DND-41 (cell line): ENCODE results near the gene RAB3B.

Experiments
- EZH2 ChIP-seq: IDR thresholded peaks from 3 replicates; pipeline ENCODE4 v1.6.1; 2012; ENCODE audit warnings: borderline replicate concordance, low read depth, mild to moderate bottlenecking, moderate library complexity, low read length, inconsistent platforms; ENCODE audit not compliant: severe bottlenecking
- TF ChIP-seq, protein P1 (sequence below): IDR thresholded peaks from 2 replicates; pipeline ENCODE4 v1.5.1; 2012; ENCODE audit warnings: borderline replicate concordance, low read length, moderate library complexity, mild to moderate bottlenecking; ENCODE audit not compliant: poor library complexity, severe bottlenecking; ENCODE audit errors: extremely low read depth

DNA sequence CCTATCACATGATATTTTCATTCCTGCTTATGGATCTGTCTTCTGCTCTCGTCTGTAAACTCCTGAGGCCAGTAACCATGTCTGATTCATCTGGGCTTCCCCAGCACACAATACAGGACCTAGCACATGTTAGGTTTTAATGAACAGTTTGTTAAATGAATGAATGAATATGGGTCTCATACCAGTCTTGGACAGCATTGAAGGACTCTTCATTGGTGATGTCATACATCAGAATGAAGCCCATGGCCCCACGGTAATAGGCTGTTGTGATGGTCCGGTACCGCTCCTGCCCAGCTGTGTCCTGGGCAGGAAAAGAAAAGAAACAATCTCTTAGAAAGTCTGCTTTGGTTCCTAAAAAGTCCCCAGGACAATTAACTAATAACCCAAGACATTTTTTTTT is 53.4 kb downstream of the RAB3B start:
- TF ChIP-seq, protein P1, sequence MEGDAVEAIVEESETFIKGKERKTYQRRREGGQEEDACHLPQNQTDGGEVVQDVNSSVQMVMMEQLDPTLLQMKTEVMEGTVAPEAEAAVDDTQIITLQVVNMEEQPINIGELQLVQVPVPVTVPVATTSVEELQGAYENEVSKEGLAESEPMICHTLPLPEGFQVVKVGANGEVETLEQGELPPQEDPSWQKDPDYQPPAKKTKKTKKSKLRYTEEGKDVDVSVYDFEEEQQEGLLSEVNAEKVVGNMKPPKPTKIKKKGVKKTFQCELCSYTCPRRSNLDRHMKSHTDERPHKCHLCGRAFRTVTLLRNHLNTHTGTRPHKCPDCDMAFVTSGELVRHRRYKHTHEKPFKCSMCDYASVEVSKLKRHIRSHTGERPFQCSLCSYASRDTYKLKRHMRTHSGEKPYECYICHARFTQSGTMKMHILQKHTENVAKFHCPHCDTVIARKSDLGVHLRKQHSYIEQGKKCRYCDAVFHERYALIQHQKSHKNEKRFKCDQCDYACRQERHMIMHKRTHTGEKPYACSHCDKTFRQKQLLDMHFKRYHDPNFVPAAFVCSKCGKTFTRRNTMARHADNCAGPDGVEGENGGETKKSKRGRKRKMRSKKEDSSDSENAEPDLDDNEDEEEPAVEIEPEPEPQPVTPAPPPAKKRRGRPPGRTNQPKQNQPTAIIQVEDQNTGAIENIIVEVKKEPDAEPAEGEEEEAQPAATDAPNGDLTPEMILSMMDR: no peak
- TF ChIP-seq EZH2: no peak
